Measurements from ENCODE around the gene PTPRG. TPM values are rescaled to one million over a fixed set of nuclear protein-coding genes. Genes with fewer than 3 reads are reported as not detected.

Gene PTPRG
- total and polyA plus RNA-seq, 10 of the 15 experiments (the other 5 are each of a cell fraction or from before 2014, with no cell fraction given): 0.29 to 20.7 (median 1.4) TPM

DNA sequence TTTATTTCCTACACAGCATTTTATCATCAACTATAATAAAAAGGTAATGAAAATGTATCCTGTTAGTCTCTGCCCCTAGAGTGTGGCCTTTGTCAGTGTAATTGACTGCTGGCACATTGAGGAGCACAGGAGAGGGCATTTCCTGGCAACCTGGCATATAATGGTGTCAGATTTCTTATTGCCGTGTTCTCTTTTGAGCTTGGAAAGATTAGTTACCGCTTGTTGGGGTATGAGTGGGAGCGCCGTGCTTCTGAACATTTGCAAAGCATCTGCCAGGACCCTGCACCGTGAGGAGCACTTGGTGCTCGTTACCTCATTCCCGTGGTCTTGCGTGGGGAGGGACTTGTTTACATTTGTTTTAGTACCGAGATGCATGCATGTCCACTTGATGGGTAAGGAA is 124.4 kb downstream of the PTPRG start:
- no peak for FAIRE-seq

DNA sequence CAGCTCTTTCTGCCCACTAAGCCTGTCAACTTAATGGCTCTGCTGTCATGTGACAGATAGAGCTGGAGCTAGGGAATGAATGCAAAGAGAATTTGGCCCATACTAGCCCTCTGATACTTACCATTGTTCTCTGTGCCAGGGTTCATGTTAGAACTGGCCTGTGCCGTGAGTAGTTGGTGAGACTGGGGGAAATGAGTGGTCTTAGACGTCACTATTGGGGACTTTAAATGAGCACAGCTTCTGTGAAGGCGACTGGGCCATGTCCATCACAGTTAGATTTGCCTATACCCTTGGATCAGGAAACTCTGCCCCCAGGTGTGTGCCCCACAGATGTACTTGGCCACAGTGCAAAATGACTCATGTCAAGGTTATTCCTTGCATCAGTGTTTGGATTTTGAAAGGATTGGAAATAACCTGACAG is 124.9 kb downstream of the PTPRG start:
- CTCF ChIA-PET: interaction anchor here (1.2 to 1.7 kb wide), 3 partner anchors 9 to 14 kb away, joined by 3 to 6 read pairs (median 3); no protein-coding TSS in a partner anchor
- DNase-seq (ENCODE audit: low read depth, low spot score) (no peak), ATAC-seq (peak; percentile 47), FAIRE-seq (no peak)
- 21% methylated on average over 3 of the region's 3 CpGs for WGBS (ENCODE audit: insufficient coverage, insufficient replicate concordance, low lambda C conversion rate, missing lambda C conversion rate)
- no peak overlapping the region for H3K4me3 ChIP-seq
- intact Hi-C loops (cut with micrococcal nuclease; ENCODE audit: unreplicated experiment): no loop called here
- no peaks in the 10 kb centered on the region for H3K36me3 ChIP-seq (ENCODE audit: control insufficient read depth in 2 of 2, insufficient read depth in 2 of 2, low read length in 1 of 2)
- H3K9me3 ChIP-seq (replicated peaks; ENCODE audit: control insufficient read depth, insufficient read depth, low read length): no peaks in the 10 kb centered on the region
- H3K4me1 ChIP-seq (ENCODE audit: control insufficient read depth, insufficient read depth, low read length): no peaks in the 10 kb centered on the region
- SMC1A ChIA-PET (ENCODE audit: uncharacterized antibody, unreplicated experiment): interaction anchor here (0.6 to 1.5 kb wide), 7 partner anchors 9 to 121 kb away, joined by 3 to 8 read pairs (median 3); no protein-coding TSS in a partner anchor
- BruUV-seq (replicated peaks): no TSS peak
- H4K20me1 ChIP-seq (ENCODE audit: control insufficient read depth, insufficient read depth): no peaks in the 10 kb centered on the region
- in situ Hi-C loops (cut with MboI): no loop called here
- no peak overlapping the region for H2AFZ ChIP-seq (ENCODE audit: control insufficient read depth, low read depth, low read length)
- no peaks in the 10 kb centered on the region; a peak in 2 of 4 replicates for H3K27me3 ChIP-seq (replicated peaks in 1 of 2; ENCODE audit: control insufficient read depth in 2 of 2, insufficient read depth in 2 of 2, low read length in 1 of 2)
- H3K9ac ChIP-seq (ENCODE audit: control insufficient read depth, insufficient read depth, low read length): no peak overlapping the region
- POLR2A ChIA-PET: interaction anchor here (0.9 to 1.6 kb wide), 3 partner anchors 11 to 18 kb away, joined by 3 to 5 read pairs (median 4); no protein-coding TSS in a partner anchor
- no peak overlapping the region for H3K27ac ChIP-seq (ENCODE audit: control insufficient read depth, insufficient read depth)
- H3K4me2 ChIP-seq (ENCODE audit: control insufficient read depth, insufficient read depth): no peak overlapping the region
- RAD21 ChIA-PET (ENCODE audit: unreplicated experiment): interaction anchor here (0.7 to 1.4 kb wide), 3 partner anchors 31 to 122 kb away, joined by 4 to 5 read pairs (median 4); no protein-coding TSS in a partner anchor
- no peaks in the 10 kb centered on the region for H3K79me2 ChIP-seq (ENCODE audit: control insufficient read depth, insufficient read depth, low read length)
- no peak for TF ChIP-seq STAT1 (conservative IDR thresholded peaks at IDR 0.05)
- TF ChIP-seq ZNF24 (IDR thresholded peaks at IDR 0.05): no peak
- no peak for TF ChIP-seq POLR2AphosphoS5 (IDR thresholded peaks at IDR 0.05; ENCODE audit: low read length)
- TF ChIP-seq NRF1 (conservative IDR thresholded peaks at IDR 0.05; ENCODE audit: low read depth, low read length): no peak
- TF ChIP-seq ATF7 (IDR thresholded peaks at IDR 0.05; ENCODE audit: low read depth): no peak
- TF ChIP-seq, protein P1, sequence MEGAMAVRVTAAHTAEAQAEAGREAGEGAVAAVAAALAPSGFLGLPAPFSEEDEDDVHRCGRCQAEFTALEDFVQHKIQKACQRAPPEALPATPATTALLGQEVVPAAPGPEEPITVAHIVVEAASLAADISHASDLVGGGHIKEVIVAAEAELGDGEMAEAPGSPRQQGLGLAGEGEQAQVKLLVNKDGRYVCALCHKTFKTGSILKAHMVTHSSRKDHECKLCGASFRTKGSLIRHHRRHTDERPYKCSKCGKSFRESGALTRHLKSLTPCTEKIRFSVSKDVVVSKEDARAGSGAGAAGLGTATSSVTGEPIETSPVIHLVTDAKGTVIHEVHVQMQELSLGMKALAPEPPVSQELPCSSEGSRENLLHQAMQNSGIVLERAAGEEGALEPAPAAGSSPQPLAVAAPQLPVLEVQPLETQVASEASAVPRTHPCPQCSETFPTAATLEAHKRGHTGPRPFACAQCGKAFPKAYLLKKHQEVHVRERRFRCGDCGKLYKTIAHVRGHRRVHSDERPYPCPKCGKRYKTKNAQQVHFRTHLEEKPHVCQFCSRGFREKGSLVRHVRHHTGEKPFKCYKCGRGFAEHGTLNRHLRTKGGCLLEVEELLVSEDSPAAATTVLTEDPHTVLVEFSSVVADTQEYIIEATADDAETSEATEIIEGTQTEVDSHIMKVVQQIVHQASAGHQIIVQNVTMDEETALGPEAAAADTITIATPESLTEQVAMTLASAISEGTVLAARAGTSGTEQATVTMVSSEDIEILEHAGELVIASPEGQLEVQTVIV (IDR thresholded peaks at IDR 0.05; ENCODE audit: borderline replicate concordance, partially characterized antibody): no peak
- no peak for TF ChIP-seq ZNF384 (IDR thresholded peaks at IDR 0.05; ENCODE audit: borderline replicate concordance, low read depth, low read length)
- no peak for TF ChIP-seq RBBP5 (conservative IDR thresholded peaks at IDR 0.05)
- no peak for TF ChIP-seq USF1 (IDR thresholded peaks at IDR 0.05; ENCODE audit: borderline replicate concordance, extremely low read length, insufficient read depth, low read depth, low read length)
- TF ChIP-seq ETV6 (conservative IDR thresholded peaks at IDR 0.05 in 1 of 2, IDR thresholded peaks at IDR 0.05 in 1 of 2; ENCODE audit: borderline replicate concordance in 1 of 2, low read depth in 1 of 2): no peak
- TF ChIP-seq MTA3 (IDR thresholded peaks at IDR 0.05; ENCODE audit: borderline replicate concordance, low read length): no peak
- no peak for TF ChIP-seq CBX5 (IDR thresholded peaks at IDR 0.05; ENCODE audit: low read depth)

More for the DNA sequence above, 124.4 kb downstream of the PTPRG start:
- POLR2A ChIA-PET: interaction anchor here (0.9 to 1.6 kb wide), 2 partner anchors 12 to 17 kb away, joined by 3 to 4 read pairs; no protein-coding TSS in a partner anchor
- no peaks in the 10 kb centered on the region for H3K79me2 ChIP-seq (ENCODE audit: control insufficient read depth, insufficient read depth, low read length)
- no peak for TF ChIP-seq SUZ12 (IDR thresholded peaks at IDR 0.05; ENCODE audit: unreplicated experiment)
- no peak for TF ChIP-seq RAD21 (IDR thresholded peaks at IDR 0.05; ENCODE audit: insufficient read depth, low read depth, low read length)
- no peak for TF ChIP-seq CEBPB (IDR thresholded peaks at IDR 0.05; ENCODE audit: borderline replicate concordance in 1 of 2, low read depth in 2 of 2, low read length in 2 of 2)
- TF ChIP-seq SREBF1 (IDR thresholded peaks at IDR 0.05; ENCODE audit: low read length): no peak
- in situ Hi-C loops (cut with MboI) (no loop called here), intact Hi-C loops (cut with micrococcal nuclease; ENCODE audit: unreplicated experiment) (no loop called here)
- CTCF ChIA-PET: interaction anchor here (1.2 to 1.7 kb wide), 3 partner anchors 9 to 15 kb away, joined by 3 to 6 read pairs (median 3); no protein-coding TSS in a partner anchor
- H3K4me2 ChIP-seq (ENCODE audit: control insufficient read depth, insufficient read depth): no peak overlapping the region
- BruUV-seq (replicated peaks): no TSS peak
- H4K20me1 ChIP-seq (ENCODE audit: control insufficient read depth, insufficient read depth): no peaks in the 10 kb centered on the region
- H3K4me1 ChIP-seq (ENCODE audit: control insufficient read depth, insufficient read depth, low read length): no peaks in the 10 kb centered on the region
- SMC1A ChIA-PET (ENCODE audit: uncharacterized antibody, unreplicated experiment): interaction anchor here (0.6 to 1.7 kb wide), 7 partner anchors 8 to 121 kb away, joined by 3 to 8 read pairs (median 4); no protein-coding TSS in a partner anchor
- no peaks in the 10 kb centered on the region; a peak in 2 of 4 replicates for H3K27me3 ChIP-seq (replicated peaks in 1 of 2; ENCODE audit: control insufficient read depth in 2 of 2, insufficient read depth in 2 of 2, low read length in 1 of 2)
- RAD21 ChIA-PET (ENCODE audit: unreplicated experiment): interaction anchor here (0.7 to 1.0 kb wide), 2 partner anchors 32 to 96 kb away, joined by 4 to 5 read pairs; no protein-coding TSS in a partner anchor
- 34% methylated on average over 9 of the region's 9 CpGs for WGBS (ENCODE audit: insufficient coverage, insufficient replicate concordance, low lambda C conversion rate, missing lambda C conversion rate)
- H3K9me3 ChIP-seq (replicated peaks; ENCODE audit: control insufficient read depth, insufficient read depth, low read length): no peaks in the 10 kb centered on the region
- H3K36me3 ChIP-seq (ENCODE audit: control insufficient read depth in 2 of 2, insufficient read depth in 2 of 2, low read length in 1 of 2): no peaks in the 10 kb centered on the region
- DNase-seq (ENCODE audit: low read depth, low spot score) (no peak), ATAC-seq (no peak)
- H3K27ac ChIP-seq (ENCODE audit: control insufficient read depth, insufficient read depth): no peak overlapping the region
- H3K9ac ChIP-seq (ENCODE audit: control insufficient read depth, insufficient read depth, low read length): no peak overlapping the region
- H2AFZ ChIP-seq (ENCODE audit: control insufficient read depth, low read depth, low read length): no peak overlapping the region
- H3K4me3 ChIP-seq: no peak overlapping the region
